Loucy (cell line): Measurements from ENCODE around the gene ISM1.

Experiments used
- EZH2phosphoT487 ChIP-seq: fragments of 200-600 bp; IDR thresholded peaks from 2 replicates; pipeline ENCODE4 v1.6.1; 2018; ENCODE audit warnings: antibody characterized with exemption, mild to moderate bottlenecking, moderate library complexity, borderline replicate concordance
- TF ChIP-seq, protein P1 (sequence below): fragments of 200-600 bp; sonication (generic); conservative IDR thresholded peaks from 2 replicates; pipeline ENCODE4 v1.5.1; 2014; ENCODE audit warnings: mild to moderate bottlenecking, antibody characterized with exemption, low read length

DNA sequence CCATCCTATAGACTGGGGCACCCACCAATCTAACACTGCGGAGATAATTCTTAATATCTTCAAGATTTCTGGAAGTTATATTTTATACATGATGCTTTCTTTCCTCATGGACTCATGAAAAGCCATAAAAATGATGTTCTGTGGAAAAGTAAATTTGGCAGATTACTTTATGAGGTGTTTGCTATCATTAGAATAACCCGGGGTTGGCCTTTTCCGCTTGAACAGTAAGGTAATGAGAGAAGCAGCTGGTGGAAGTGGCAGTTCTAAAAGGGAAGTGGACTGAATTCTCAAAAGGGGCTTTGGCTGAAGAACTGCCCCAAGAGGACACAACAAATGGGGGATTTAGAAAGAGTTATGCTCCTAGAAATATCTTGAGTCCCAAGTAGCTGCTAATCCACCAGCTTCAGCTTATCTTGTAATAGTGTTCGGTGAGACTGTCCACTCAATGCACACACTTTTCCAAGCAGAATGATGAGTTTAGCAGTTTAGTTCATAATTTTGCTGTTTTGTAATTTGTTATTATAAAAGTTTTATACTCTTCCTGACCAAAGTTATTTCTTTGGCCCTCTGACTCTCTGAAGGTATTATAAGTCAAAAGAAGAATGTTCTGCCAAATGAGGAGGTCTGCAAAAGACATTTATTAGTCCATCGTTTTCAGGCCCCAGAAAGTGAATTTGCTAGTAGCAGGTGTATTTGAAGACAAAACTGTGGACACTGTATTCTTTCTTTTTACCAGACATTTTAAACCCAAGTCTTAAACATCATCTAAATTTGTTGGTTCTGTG is 2.9 kb downstream of the ISM1 start:
- TF ChIP-seq, protein P1, sequence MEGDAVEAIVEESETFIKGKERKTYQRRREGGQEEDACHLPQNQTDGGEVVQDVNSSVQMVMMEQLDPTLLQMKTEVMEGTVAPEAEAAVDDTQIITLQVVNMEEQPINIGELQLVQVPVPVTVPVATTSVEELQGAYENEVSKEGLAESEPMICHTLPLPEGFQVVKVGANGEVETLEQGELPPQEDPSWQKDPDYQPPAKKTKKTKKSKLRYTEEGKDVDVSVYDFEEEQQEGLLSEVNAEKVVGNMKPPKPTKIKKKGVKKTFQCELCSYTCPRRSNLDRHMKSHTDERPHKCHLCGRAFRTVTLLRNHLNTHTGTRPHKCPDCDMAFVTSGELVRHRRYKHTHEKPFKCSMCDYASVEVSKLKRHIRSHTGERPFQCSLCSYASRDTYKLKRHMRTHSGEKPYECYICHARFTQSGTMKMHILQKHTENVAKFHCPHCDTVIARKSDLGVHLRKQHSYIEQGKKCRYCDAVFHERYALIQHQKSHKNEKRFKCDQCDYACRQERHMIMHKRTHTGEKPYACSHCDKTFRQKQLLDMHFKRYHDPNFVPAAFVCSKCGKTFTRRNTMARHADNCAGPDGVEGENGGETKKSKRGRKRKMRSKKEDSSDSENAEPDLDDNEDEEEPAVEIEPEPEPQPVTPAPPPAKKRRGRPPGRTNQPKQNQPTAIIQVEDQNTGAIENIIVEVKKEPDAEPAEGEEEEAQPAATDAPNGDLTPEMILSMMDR, result no peak
- TF ChIP-seq EZH2phosphoT487, result no peak
